Measurements from ENCODE around the gene ABI2.
"Not testable (repeated sequence)": the region's sequence is repeated elsewhere in the genome, so short reads cannot be mapped to it uniquely, and the experiment has no call there.

Gene ABI2

GRCh38 chr2:203327901-203328759, at the start of gene ABI2:
TSS of gene ABI2 (plus strand) at chr2:203328394. CDS start at chr2:203328515, 121 bp downstream.
- peak; percentile 52 to 58 for DNase-seq (ENCODE audit: low read depth in 2 of 2)

GRCh38 chr2:203279288-203279687, 48.9 kb upstream of the ABI2 start:
- DNase-seq (ENCODE audit: low read depth in 2 of 2), result no peak

- no peak for DNase-seq (ENCODE audit: low read depth in 2 of 2)
Observed at GRCh38 chr2:203280428-203281064, 47.6 kb upstream of the ABI2 start.

GRCh38 chr2:203282101-203282500, 46.1 kb upstream of the ABI2 start:
- DNase-seq (ENCODE audit: low read depth in 2 of 2), result no peak

- DNase-seq (ENCODE audit: low read depth in 2 of 2), result no peak
Observed at GRCh38 chr2:203286532-203286931, 41.7 kb upstream of the ABI2 start.

- DNase-seq (ENCODE audit: low read depth in 2 of 2), result no peak
Observed at GRCh38 chr2:203301667-203302066, 26.5 kb upstream of the ABI2 start.

- not testable (repeated sequence) for DNase-seq (ENCODE audit: low read depth in 2 of 2)
Observed at GRCh38 chr2:203302586-203302985, 25.6 kb upstream of the ABI2 start.

GRCh38 chr2:203310688-203311436, 17.3 kb upstream of the ABI2 start:
- DNase-seq (ENCODE audit: low read depth in 2 of 2), result no peak

- DNase-seq (ENCODE audit: low read depth in 2 of 2), result no peak
Observed at GRCh38 chr2:203326356-203326755, 1.8 kb upstream of the ABI2 start.

GRCh38 chr2:203327582-203327900, 653 bp upstream of the ABI2 start:
- no peak for DNase-seq (ENCODE audit: low read depth in 2 of 2)

GRCh38 chr2:203328760-203329540, 756 bp downstream of the ABI2 start:
- peak; percentile 37 to 47 for DNase-seq (ENCODE audit: low read depth in 2 of 2)

GRCh38 chr2:203330434-203330833, 2.2 kb downstream of the ABI2 start:
- DNase-seq (ENCODE audit: low read depth in 2 of 2), result no peak

- no peak for DNase-seq (ENCODE audit: low read depth in 2 of 2)
Observed at GRCh38 chr2:203338322-203338721, 10.1 kb downstream of the ABI2 start.

GRCh38 chr2:203340791-203341487, 12.7 kb downstream of the ABI2 start:
- DNase-seq (ENCODE audit: low read depth in 2 of 2), result no peak

GRCh38 chr2:203341741-203342310, 13.6 kb downstream of the ABI2 start:
- no peak for DNase-seq (ENCODE audit: low read depth in 2 of 2)

- not testable (repeated sequence) for DNase-seq (ENCODE audit: low read depth in 2 of 2)
Observed at GRCh38 chr2:203342374-203342773, 14.2 kb downstream of the ABI2 start.

GRCh38 chr2:203344667-203345066, 16.5 kb downstream of the ABI2 start:
- no peak for DNase-seq (ENCODE audit: low read depth in 2 of 2)

- DNase-seq (ENCODE audit: low read depth in 2 of 2), result no peak
Observed at GRCh38 chr2:203346612-203347011, 18.4 kb downstream of the ABI2 start.

- no peak for DNase-seq (ENCODE audit: low read depth in 2 of 2)
Observed at GRCh38 chr2:203347375-203347774, 19.2 kb downstream of the ABI2 start.

- DNase-seq (ENCODE audit: low read depth in 2 of 2), result no peak
Observed at GRCh38 chr2:203352604-203353255, 24.5 kb downstream of the ABI2 start.
